A673 (cell line): Measurements from ENCODE around the gene POLDIP3.
"Not testable (repeated sequence)": the region's sequence is repeated elsewhere in the genome, so short reads cannot be mapped to it uniquely, and the experiment has no call there.

Experiments
- EZH2 ChIP-seq: fragments of 200-600 bp; sonication (generic); IDR thresholded peaks from 2 replicates; pipeline ENCODE4 v1.6.1; 2017; ENCODE audit warnings: borderline replicate concordance, low read depth, mild to moderate bottlenecking, mixed read lengths, antibody characterized with exemption, low read length; ENCODE audit not compliant: poor library complexity, severe bottlenecking
- TF ChIP-seq, protein P1 (sequence below): fragments of 300-800, 200-600 bp; sonication (generic); conservative IDR thresholded peaks from 2 replicates; pipeline ENCODE4 v1.5.1; 2017; ENCODE audit warnings: low read depth, mild to moderate bottlenecking, antibody characterized with exemption, low read length, moderate library complexity, mixed read lengths

DNA sequence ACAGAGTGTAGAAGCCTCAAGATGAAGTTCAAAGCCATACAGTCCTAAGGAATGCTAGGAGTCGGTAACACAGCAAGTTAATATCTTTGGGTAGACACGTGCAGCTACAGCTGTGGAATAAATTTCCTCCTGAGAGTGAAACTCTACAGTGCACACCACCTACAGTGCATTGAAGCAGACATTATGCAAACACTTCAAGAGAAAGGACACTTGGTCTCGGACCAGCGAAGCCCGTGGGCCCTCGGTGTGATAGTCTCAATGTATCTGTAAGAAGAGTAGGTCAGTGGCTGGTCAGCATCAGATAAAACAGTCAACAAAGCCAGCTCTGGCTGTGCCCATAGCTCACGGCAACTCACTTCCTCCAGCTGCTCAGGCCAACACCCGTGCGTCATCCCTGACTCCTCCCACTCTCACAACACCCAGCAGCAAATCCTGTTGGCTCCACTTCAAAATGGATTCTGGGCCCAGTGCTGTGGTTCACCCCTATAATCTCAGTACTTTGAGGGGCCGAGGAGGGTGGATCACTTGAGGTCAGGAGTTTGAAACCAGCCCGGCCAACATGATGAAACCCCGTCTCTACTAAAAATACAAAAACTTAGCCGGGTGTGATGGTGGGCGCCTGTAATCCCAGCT, 77.4 kb downstream of the POLDIP3 start:
- TF ChIP-seq EZH2: not testable (repeated sequence)
- TF ChIP-seq, protein P1, sequence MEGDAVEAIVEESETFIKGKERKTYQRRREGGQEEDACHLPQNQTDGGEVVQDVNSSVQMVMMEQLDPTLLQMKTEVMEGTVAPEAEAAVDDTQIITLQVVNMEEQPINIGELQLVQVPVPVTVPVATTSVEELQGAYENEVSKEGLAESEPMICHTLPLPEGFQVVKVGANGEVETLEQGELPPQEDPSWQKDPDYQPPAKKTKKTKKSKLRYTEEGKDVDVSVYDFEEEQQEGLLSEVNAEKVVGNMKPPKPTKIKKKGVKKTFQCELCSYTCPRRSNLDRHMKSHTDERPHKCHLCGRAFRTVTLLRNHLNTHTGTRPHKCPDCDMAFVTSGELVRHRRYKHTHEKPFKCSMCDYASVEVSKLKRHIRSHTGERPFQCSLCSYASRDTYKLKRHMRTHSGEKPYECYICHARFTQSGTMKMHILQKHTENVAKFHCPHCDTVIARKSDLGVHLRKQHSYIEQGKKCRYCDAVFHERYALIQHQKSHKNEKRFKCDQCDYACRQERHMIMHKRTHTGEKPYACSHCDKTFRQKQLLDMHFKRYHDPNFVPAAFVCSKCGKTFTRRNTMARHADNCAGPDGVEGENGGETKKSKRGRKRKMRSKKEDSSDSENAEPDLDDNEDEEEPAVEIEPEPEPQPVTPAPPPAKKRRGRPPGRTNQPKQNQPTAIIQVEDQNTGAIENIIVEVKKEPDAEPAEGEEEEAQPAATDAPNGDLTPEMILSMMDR: not testable (repeated sequence)
